Brain microvascular endothelial cell (primary cell): ENCODE measurements around the gene ATXN3.
A peak's percentile ranks its signal among the peaks of the same experiment; 100 is the strongest.
"Not testable (repeated sequence)": the region's sequence is repeated elsewhere in the genome, so short reads cannot be mapped to it uniquely, and the experiment has no call there.

Source experiments
- DNase-seq: peaks from one replicate; pipeline ENCODE4 v3.0.0-alpha.2; 2020
- H3K27ac ChIP-seq: fragments of 250-450 bp; sonication (Bioruptor Pico); 2 replicates; pipeline ENCODE4 v1.5.1; 2020; ENCODE audit warnings: mild to moderate bottlenecking, moderate library complexity
- H3K27me3 ChIP-seq: fragments of 250-450 bp; sonication (Bioruptor Pico); replicated peaks from 2 replicates; pipeline ENCODE4 v1.5.1; 2020; ENCODE audit warnings: mild to moderate bottlenecking
- H3K36me3 ChIP-seq: fragments of 250-450 bp; sonication (Bioruptor Pico); replicated peaks from 2 replicates; pipeline ENCODE4 v1.5.1; 2020; ENCODE audit warnings: mild to moderate bottlenecking
- H3K4me3 ChIP-seq: 2 replicates; pipeline ENCODE4 v1.5.1; 2011; ENCODE audit warnings: low read depth, mild to moderate bottlenecking, control low read depth, low read length, moderate library complexity
- CTCF ChIP-seq: IDR thresholded peaks from 2 replicates; pipeline ENCODE4 v1.5.1; 2011; ENCODE audit warnings: low read depth, mild to moderate bottlenecking, moderate library complexity, low read length, control low read depth, inconsistent platforms; ENCODE audit errors: missing control alignments
- in situ Hi-C: cut with HindIII; loops from 2 replicates; pipeline ENCODE4 v1.10.0; 2017; ENCODE audit warnings: low sequenced_read_pairs, low pct_ligation_motif_present

Gene ATXN3

GRCh38 chr14:92058006-92058917 is 48.1 kb downstream of the ATXN3 start:
- H3K4me3 ChIP-seq, result no peak overlapping the region
- no peak for TF ChIP-seq CTCF
- no peaks in the 10 kb centered on the region for H3K27me3 ChIP-seq
- no peak overlapping the region for H3K27ac ChIP-seq
- DNase-seq, result no peak
- H3K36me3 ChIP-seq, result no peaks in the 10 kb centered on the region
- in situ Hi-C loops, result no loop called here

GRCh38 chr14:92049781-92050180 is 56.6 kb downstream of the ATXN3 start:
- no peak overlapping the region for H3K27ac ChIP-seq
- no peak for DNase-seq
- no peak for TF ChIP-seq CTCF
- in situ Hi-C loops, result no loop called here
- no peak overlapping the region for H3K4me3 ChIP-seq
- no peaks in the 10 kb centered on the region for H3K27me3 ChIP-seq
- no peaks in the 10 kb centered on the region for H3K36me3 ChIP-seq

GRCh38 chr14:92049221-92049620 is 57.2 kb downstream of the ATXN3 start:
- in situ Hi-C loops, H3K27ac ChIP-seq, H3K27me3 ChIP-seq, H3K36me3 ChIP-seq, DNase-seq, H3K4me3 ChIP-seq: not testable (repeated sequence)

- in situ Hi-C loops, H3K27me3 ChIP-seq, H3K27ac ChIP-seq, H3K4me3 ChIP-seq, H3K36me3 ChIP-seq, DNase-seq: not testable (repeated sequence)
Measured at GRCh38 chr14:92045904-92046303, 60.5 kb downstream of the ATXN3 start.

- H3K36me3 ChIP-seq, DNase-seq, H3K27ac ChIP-seq, H3K4me3 ChIP-seq, in situ Hi-C loops, H3K27me3 ChIP-seq: not testable (repeated sequence)
Measured at GRCh38 chr14:92041766-92042165, 64.6 kb downstream of the ATXN3 start.

- TF ChIP-seq CTCF, result no peak
- no peak for DNase-seq
- in situ Hi-C loops, result no loop called here
- no peak overlapping the region for H3K4me3 ChIP-seq
- no peaks in the 10 kb centered on the region for H3K36me3 ChIP-seq
- H3K27ac ChIP-seq, result no peak overlapping the region
- H3K27me3 ChIP-seq, result no peaks in the 10 kb centered on the region
Measured at GRCh38 chr14:92041203-92041602, 65.2 kb downstream of the ATXN3 start.

- Histone ChIP-seq H3K27ac (peak overlapping the region; percentile 97), H3K36me3 (no peaks in the 10 kb centered on the region), H3K4me3 (peak overlapping the region; percentile 76), H3K27me3 (no peaks in the 10 kb centered on the region)
- in situ Hi-C loops, result no loop called here
- DNase-seq, result peak; percentile 15
- TF ChIP-seq CTCF, result no peak
Measured at GRCh38 chr14:92040431-92041051, 65.8 kb downstream of the ATXN3 start.
